ENCODE measurements around the gene CYP2R1.

GRCh38 chr11:14916403-14916802 is 24.4 kb upstream of the CYP2R1 start:
- no peak for TF ChIP-seq MYC (IDR thresholded peaks at IDR 0.05; ENCODE audit: low read depth, low read length)
- TF ChIP-seq, protein P1, sequence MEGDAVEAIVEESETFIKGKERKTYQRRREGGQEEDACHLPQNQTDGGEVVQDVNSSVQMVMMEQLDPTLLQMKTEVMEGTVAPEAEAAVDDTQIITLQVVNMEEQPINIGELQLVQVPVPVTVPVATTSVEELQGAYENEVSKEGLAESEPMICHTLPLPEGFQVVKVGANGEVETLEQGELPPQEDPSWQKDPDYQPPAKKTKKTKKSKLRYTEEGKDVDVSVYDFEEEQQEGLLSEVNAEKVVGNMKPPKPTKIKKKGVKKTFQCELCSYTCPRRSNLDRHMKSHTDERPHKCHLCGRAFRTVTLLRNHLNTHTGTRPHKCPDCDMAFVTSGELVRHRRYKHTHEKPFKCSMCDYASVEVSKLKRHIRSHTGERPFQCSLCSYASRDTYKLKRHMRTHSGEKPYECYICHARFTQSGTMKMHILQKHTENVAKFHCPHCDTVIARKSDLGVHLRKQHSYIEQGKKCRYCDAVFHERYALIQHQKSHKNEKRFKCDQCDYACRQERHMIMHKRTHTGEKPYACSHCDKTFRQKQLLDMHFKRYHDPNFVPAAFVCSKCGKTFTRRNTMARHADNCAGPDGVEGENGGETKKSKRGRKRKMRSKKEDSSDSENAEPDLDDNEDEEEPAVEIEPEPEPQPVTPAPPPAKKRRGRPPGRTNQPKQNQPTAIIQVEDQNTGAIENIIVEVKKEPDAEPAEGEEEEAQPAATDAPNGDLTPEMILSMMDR (IDR thresholded peaks at IDR 0.05; ENCODE audit: low read depth, low read length): no peak
